CD4-positive, alpha-beta T cell treated with Interleukin-4 for 1 hour (primary cell): ENCODE measurements around the gene SPAAR.
"Not testable (repeated sequence)": the region's sequence is repeated elsewhere in the genome, so short reads cannot be mapped to it uniquely, and the experiment has no call there.

Experiments
- DNase-seq, 2 donors: peaks; one replicate each; pipeline ENCODE4 v3.0.0-alpha.2; 2020 to 2022

The SPAAR gene

GRCh38 chr9:35905051-35905781 lies 4.1 kb upstream of the SPAAR start:
- DNase-seq: no peak

GRCh38 chr9:35905912-35906679 lies 3.2 kb upstream of the SPAAR start, which contains the start of gene HRCT1:
Gene HRCT1, plus strand, starts transcription at chr9:35906202. Its CDS starts 86 bp downstream, at chr9:35906288.
- no peak for DNase-seq

GRCh38 chr9:35906923-35907699 lies 2.2 kb upstream of the SPAAR start:
- no peak for DNase-seq

- peak in 1 of 2 donors; percentile 43 for DNase-seq
Measured at GRCh38 chr9:35907711-35908503, 1.4 kb upstream of the SPAAR start.

DNA sequence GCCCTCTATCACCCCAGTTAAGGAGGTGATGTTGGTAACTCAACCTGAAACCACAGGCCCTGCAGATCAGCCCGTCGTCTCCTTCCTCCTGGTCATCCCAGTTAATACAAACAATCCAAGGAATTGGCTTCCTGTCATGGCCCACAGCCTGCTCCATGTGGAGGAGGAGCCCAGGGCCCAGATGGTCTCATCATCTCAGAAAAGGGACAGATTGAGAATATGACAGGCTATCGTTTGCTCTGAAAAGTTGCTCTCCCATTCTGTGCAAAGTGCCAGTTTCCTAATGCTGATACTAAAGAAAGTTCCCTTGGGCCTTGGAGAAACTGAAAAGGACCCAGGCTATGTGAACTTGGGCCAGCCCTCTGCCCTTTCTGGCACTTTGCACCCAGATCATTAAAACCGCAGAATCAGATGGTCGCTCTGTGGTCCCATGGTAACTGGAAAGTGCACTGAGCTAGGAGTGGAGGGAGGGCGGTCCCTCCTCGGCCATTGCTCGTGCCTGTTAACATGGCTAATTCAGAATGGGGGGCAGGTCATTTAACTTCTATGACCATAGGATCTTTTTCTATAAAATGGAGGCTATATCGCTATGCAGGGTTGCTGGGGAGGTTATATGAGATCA lies 675 bp upstream of the SPAAR start:
- DNase-seq: no peak

- no peak for DNase-seq
Measured at GRCh38 chr9:35909687-35910612, 660 bp downstream of the SPAAR start.

DNA sequence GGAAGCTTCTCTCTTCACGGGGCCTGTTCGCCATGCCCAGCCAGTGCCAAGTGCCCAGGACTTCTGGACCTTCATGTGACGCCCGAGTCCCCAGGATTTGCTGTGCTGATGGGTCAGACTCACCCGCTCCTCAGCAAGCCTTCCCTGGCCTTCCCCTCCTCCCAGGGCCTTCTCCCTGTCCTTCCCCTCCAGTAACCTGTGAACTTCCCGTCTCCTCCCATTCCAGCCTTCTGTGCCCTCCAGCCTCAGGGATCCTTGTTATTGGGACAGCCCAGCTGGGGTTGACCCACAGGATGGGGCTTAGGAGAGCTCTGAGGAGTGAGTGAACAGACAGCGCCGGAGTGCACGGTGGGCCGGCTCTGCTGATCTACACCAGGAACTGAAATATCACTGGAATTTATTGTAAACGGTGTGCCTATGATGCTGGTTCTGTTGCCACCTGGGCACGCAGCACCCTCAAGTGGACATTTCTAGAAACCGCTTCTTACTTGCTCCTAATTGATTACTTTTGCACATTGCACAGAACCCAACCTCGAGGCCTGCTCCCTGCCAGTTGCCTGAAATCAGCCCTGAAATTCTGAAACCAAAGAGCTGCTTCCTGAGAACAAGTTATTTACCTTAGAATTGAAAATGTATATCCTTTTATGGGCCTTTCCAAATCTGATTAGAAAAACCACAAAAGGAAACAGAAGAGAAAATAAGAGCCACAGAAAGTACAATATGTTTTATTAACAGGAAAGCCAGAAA lies 1.5 kb downstream of the SPAAR start:
- DNase-seq: peak; percentile 62 to 80

- no peak for DNase-seq
Measured at GRCh38 chr9:35911690-35912089, 2.4 kb downstream of the SPAAR start.

GRCh38 chr9:35912791-35913400 lies 3.6 kb downstream of the SPAAR start:
- no peak for DNase-seq

GRCh38 chr9:35913429-35913828 lies 4.1 kb downstream of the SPAAR start:
- DNase-seq: not testable (repeated sequence)

DNA sequence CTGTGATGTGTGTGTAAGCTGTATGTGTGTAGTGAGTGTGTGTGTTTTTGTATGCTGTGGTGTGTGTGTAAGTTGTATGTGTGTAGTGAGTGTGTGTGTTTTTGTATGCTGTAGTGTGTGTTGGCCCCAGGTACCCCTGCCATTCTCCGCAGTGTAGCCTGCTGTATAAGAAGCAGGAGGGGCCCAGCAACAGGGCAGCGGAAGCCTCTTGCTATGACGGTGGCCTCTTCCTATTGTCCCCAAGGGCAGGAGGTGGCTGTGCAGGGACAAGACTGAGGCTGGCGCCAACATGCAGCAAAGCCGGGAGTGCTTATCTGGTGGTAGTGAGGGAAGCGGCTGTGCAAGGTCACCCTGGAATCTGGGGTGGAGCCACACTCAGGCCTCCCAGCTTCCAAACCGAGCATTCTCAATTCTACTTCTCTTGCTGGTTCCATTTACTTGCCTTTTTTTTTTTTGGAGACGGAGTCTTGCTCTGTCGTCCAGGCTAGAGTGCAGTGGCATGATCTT lies 5.1 kb downstream of the SPAAR start:
- peak in 1 of 2 donors; percentile 45 for DNase-seq

DNA sequence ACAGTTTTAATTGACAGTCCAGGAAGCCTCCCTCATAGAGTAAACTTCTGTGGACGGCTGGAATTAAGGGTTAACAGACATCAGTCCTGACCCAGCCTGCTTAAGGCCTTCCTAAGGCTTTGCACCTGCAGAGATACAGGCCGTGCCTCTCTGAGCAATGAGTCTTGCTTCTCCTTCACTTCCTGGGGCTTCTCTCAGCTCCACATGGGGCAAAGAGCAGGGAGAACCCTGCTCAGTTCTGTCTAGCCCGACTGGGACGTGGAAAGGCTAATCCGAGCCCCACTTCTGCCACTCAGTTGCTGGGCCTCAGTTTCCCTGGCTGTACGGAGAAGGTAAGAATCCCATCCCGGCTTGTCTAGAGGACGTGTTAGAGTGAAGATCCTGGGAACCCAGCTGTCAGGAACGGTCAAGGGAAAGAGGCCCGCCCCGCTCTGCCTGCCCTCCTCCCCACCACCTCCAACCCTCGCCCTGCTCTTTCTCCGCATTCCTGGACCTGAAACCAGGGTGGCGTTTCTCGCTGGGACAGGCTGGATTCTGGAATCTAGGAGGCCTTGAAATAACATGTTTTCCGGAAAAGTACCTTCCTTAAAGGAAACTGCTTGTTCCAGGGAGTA lies 6.5 kb downstream of the SPAAR start:
- DNase-seq: no peak

GRCh38 chr9:35917261-35917660 lies 8.0 kb downstream of the SPAAR start:
- DNase-seq: no peak

DNA sequence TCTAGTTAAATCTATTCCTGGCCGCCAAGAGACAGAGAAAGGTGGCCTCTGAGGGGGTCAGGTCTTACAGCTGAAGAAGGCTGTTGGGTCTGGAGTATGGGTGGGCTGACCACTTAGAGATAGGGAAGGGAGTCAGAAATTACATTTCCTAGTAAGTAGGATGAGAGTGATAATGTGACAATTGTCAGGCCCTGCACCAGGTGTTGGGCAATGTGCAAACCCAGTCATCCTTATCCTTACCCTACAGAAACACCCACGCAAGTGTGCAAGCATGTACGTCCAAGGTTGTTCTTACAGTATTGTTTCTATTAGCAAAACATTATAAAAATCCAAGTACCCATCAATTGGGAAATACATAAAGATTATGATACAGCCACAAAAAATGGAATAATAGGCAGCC lies 9.5 kb downstream of the SPAAR start:
- no peak for DNase-seq

- no peak for DNase-seq
Measured at GRCh38 chr9:35919212-35920008, 10.1 kb downstream of the SPAAR start.

- DNase-seq: no peak
Measured at GRCh38 chr9:35920051-35920620, 10.8 kb downstream of the SPAAR start.

GRCh38 chr9:35923598-35923926 lies 14.3 kb downstream of the SPAAR start:
- no peak for DNase-seq
